K562 (cell line): ENCODE results near the gene TBC1D7. TPM values are rescaled to one million over a fixed set of nuclear protein-coding genes. Genes with fewer than 3 reads are reported as not detected.

Experiments used
- ARNT ChIP-seq, 2 experiments: fragments of 450-650 bp; IDR thresholded peaks; 2 replicates each; pipeline ENCODE4 v1.6.1; 2016; ENCODE audit warnings: mild to moderate bottlenecking in 1 of 2
- C11orf30 ChIP-seq: fragments of 450-650 bp; IDR thresholded peaks from 2 replicates; pipeline ENCODE4 v1.6.1; 2016; ENCODE audit warnings: low read depth, mild to moderate bottlenecking
- HNRNPL ChIP-seq: fragments of 200-400 bp; formaldehyde crosslinking; IDR thresholded peaks from 2 replicates; pipeline ENCODE4 v1.6.1; 2017; ENCODE audit warnings: low read depth, mild to moderate bottlenecking, low read length
- SMAD2 ChIP-seq: fragments of 150-350 bp; IDR thresholded peaks from 2 replicates; pipeline ENCODE4 v1.6.1; 2014; ENCODE audit warnings: low read depth, mild to moderate bottlenecking, low read length
- ZNF175 ChIP-seq: fragments of 200-800 bp; sonication (Bioruptor generic); IDR thresholded peaks from 2 replicates; pipeline ENCODE4 v1.6.1; 2016; ENCODE audit warnings: low read depth, mild to moderate bottlenecking, missing genetic modification characterization, missing compliant biosample characterization
- polyA plus RNA-seq, 8 experiments: library from polyadenylated mRNA; depleted of rRNA in 4 of 8; stranded (reverse) in 5 of 8; unstranded in 3 of 8; fragments of >200 nt; fragmentation: Nextera tagmentation in 2 of 8; fragmentation: Illumina TruSeq in 1 of 8; extraction: Ambion mirVana in 2 of 8; extraction: Trizol in 1 of 8; gene quantifications; 2 replicates each; pipeline versions ENCODE4 v1.2.1 to v1.2.3, GENCODE V29; 2011 to 2014; ENCODE audit warnings: inconsistent platforms in 1 of 8, missing spikeins in 1 of 8
- total RNA-seq, 7 experiments: library from RNA; depleted of rRNA in 6 of 7; stranded (reverse); fragments of >200 nt in 6 of 7; fragmentation: Illumina TruSeq in 2 of 7; extraction: Trizol in 2 of 7; gene quantifications; 2 replicates each; pipeline versions ENCODE4 v1.2.1 to v1.2.3, GENCODE V29; 2011 to 2021; ENCODE audit warnings: low replicate concordance in 1 of 7
- TF ChIP-seq, protein P1 (sequence below): fragments of 450-650 bp; IDR thresholded peaks from 2 replicates; pipeline ENCODE4 v1.6.1; 2016
- TF ChIP-seq, protein P2 (sequence below), 2 experiments: IDR thresholded peaks in 1 of 2; conservative IDR thresholded peaks in 1 of 2; 2 replicates each; pipeline ENCODE4 v1.6.1; 2016; ENCODE audit warnings: low read depth in 2 of 2, mild to moderate bottlenecking in 1 of 2, missing compliant biosample characterization in 1 of 2, missing genetic modification characterization in 1 of 2, moderate library complexity in 1 of 2
- TF ChIP-seq, protein P3 (sequence below): fragments of 200-400 bp; formaldehyde crosslinking; IDR thresholded peaks from 2 replicates; pipeline ENCODE4 v1.6.1; 2017; ENCODE audit warnings: mild to moderate bottlenecking, low read depth, low read length, moderate library complexity
- TF ChIP-seq, protein P4 (sequence below): fragments of 450-650 bp; IDR thresholded peaks from 2 replicates; pipeline ENCODE4 v1.6.1; 2016; ENCODE audit warnings: borderline replicate concordance
- TF ChIP-seq, protein P5 (sequence below): sonication (generic); formaldehyde crosslinking; IDR thresholded peaks from 2 replicates; pipeline ENCODE4 v1.8.1; 2023; ENCODE audit warnings: mild to moderate bottlenecking, missing genetic modification reagents
- TF ChIP-seq, protein P6 (sequence below): IDR thresholded peaks from 2 replicates; pipeline ENCODE4 v1.6.1; 2011; ENCODE audit not compliant: insufficient read length; ENCODE audit errors: extremely low read depth
- TF ChIP-seq, protein P7 (sequence below): fragments of 250-450 bp; sonication (Bioruptor Pico); IDR thresholded peaks from 2 replicates; pipeline ENCODE4 v1.9.0; 2021; ENCODE audit warnings: mild to moderate bottlenecking, inconsistent platforms

TBC1D7 gene
- total and polyA plus RNA-seq, 9 of the 15 experiments (the other 6 are each of a cell fraction or from before 2014, with no cell fraction given), result 49.4 to 107 (median 61.1) TPM

DNA sequence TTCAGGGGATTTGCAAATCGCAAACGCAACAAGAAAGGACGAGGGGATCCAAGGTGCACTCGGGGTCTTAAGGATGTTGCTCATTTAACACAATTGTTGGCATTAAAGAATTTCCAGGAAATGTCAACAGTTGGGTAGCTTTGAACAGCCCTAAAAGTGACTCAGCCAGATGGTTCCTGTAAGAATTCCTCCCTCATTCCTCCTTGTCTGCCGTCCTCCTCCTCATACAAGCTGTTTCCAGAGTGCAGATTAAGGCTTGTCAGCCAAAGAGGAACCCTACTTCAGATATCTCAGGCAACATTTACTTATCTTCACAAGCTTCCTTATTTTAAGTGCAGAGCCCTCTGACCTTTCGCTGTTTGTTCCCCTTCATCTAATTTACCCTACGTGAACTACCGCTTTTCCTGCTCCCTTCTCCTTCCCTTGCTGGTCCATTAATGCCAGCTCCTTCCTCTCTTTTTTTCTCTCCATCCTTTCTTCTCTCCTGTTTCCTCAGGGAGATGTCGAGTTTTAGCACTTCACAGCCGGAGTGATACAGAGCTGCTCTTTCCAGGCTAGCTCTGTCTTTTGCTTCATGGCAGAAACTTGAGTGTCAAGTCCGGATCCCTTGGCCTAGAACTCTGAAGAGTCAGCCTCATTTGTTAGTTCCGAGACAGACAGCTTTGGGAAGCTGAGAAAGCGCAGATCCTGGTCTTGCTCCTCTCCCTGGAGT is 26.1 kb upstream of the TBC1D7 start (continued):
- TF ChIP-seq, protein P1, sequence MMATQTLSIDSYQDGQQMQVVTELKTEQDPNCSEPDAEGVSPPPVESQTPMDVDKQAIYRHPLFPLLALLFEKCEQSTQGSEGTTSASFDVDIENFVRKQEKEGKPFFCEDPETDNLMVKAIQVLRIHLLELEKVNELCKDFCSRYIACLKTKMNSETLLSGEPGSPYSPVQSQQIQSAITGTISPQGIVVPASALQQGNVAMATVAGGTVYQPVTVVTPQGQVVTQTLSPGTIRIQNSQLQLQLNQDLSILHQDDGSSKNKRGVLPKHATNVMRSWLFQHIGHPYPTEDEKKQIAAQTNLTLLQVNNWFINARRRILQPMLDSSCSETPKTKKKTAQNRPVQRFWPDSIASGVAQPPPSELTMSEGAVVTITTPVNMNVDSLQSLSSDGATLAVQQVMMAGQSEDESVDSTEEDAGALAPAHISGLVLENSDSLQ, result peak; percentile 63; the same call in 1 of the 2 replicates
- TF ChIP-seq, protein P2, sequence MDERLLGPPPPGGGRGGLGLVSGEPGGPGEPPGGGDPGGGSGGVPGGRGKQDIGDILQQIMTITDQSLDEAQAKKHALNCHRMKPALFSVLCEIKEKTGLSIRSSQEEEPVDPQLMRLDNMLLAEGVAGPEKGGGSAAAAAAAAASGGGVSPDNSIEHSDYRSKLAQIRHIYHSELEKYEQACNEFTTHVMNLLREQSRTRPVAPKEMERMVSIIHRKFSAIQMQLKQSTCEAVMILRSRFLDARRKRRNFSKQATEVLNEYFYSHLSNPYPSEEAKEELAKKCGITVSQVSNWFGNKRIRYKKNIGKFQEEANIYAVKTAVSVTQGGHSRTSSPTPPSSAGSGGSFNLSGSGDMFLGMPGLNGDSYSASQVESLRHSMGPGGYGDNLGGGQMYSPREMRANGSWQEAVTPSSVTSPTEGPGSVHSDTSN (CRISPR knock-in tag; IDR thresholded peaks at IDR 0.05; ENCODE audit: low read depth), result no peak
- TF ChIP-seq, protein P2 (tag; conservative IDR thresholded peaks at IDR 0.05; ENCODE audit: low read depth), result peak; percentile 41; the same call in 1 of the 2 replicates
- TF ChIP-seq, protein P3, sequence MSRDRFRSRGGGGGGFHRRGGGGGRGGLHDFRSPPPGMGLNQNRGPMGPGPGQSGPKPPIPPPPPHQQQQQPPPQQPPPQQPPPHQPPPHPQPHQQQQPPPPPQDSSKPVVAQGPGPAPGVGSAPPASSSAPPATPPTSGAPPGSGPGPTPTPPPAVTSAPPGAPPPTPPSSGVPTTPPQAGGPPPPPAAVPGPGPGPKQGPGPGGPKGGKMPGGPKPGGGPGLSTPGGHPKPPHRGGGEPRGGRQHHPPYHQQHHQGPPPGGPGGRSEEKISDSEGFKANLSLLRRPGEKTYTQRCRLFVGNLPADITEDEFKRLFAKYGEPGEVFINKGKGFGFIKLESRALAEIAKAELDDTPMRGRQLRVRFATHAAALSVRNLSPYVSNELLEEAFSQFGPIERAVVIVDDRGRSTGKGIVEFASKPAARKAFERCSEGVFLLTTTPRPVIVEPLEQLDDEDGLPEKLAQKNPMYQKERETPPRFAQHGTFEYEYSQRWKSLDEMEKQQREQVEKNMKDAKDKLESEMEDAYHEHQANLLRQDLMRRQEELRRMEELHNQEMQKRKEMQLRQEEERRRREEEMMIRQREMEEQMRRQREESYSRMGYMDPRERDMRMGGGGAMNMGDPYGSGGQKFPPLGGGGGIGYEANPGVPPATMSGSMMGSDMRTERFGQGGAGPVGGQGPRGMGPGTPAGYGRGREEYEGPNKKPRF, result no peak
- TF ChIP-seq, protein P4, sequence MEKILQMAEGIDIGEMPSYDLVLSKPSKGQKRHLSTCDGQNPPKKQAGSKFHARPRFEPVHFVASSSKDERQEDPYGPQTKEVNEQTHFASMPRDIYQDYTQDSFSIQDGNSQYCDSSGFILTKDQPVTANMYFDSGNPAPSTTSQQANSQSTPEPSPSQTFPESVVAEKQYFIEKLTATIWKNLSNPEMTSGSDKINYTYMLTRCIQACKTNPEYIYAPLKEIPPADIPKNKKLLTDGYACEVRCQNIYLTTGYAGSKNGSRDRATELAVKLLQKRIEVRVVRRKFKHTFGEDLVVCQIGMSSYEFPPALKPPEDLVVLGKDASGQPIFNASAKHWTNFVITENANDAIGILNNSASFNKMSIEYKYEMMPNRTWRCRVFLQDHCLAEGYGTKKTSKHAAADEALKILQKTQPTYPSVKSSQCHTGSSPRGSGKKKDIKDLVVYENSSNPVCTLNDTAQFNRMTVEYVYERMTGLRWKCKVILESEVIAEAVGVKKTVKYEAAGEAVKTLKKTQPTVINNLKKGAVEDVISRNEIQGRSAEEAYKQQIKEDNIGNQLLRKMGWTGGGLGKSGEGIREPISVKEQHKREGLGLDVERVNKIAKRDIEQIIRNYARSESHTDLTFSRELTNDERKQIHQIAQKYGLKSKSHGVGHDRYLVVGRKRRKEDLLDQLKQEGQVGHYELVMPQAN, result no peak
- TF ChIP-seq HNRNPL, result no peak
- TF ChIP-seq, protein P5, sequence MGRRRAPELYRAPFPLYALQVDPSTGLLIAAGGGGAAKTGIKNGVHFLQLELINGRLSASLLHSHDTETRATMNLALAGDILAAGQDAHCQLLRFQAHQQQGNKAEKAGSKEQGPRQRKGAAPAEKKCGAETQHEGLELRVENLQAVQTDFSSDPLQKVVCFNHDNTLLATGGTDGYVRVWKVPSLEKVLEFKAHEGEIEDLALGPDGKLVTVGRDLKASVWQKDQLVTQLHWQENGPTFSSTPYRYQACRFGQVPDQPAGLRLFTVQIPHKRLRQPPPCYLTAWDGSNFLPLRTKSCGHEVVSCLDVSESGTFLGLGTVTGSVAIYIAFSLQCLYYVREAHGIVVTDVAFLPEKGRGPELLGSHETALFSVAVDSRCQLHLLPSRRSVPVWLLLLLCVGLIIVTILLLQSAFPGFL (CRISPR knock-in tag), result no peak
- TF ChIP-seq ZNF175 (CRISPR knock-in tag), result peak; percentile 35
- TF ChIP-seq SMAD2, result no peak
- TF ChIP-seq, protein P6, sequence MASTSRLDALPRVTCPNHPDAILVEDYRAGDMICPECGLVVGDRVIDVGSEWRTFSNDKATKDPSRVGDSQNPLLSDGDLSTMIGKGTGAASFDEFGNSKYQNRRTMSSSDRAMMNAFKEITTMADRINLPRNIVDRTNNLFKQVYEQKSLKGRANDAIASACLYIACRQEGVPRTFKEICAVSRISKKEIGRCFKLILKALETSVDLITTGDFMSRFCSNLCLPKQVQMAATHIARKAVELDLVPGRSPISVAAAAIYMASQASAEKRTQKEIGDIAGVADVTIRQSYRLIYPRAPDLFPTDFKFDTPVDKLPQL, result no peak
- peak; percentile 49; the same call in 1 of the 2 replicates for TF ChIP-seq C11orf30
- no peak for TF ChIP-seq ARNT (IDR thresholded peaks at IDR 0.05)
- TF ChIP-seq, protein P7, sequence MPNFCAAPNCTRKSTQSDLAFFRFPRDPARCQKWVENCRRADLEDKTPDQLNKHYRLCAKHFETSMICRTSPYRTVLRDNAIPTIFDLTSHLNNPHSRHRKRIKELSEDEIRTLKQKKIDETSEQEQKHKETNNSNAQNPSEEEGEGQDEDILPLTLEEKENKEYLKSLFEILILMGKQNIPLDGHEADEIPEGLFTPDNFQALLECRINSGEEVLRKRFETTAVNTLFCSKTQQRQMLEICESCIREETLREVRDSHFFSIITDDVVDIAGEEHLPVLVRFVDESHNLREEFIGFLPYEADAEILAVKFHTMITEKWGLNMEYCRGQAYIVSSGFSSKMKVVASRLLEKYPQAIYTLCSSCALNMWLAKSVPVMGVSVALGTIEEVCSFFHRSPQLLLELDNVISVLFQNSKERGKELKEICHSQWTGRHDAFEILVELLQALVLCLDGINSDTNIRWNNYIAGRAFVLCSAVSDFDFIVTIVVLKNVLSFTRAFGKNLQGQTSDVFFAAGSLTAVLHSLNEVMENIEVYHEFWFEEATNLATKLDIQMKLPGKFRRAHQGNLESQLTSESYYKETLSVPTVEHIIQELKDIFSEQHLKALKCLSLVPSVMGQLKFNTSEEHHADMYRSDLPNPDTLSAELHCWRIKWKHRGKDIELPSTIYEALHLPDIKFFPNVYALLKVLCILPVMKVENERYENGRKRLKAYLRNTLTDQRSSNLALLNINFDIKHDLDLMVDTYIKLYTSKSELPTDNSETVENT, result no peak
